Right renal cortex interstitium (tissue), 3 donors: ENCODE measurements around the gene ZFAND3. TPM values are rescaled to one million over a fixed set of nuclear protein-coding genes. Genes with fewer than 3 reads are reported as not detected.
"Not testable (repeated sequence)": the region's sequence is repeated elsewhere in the genome, so short reads cannot be mapped to it uniquely, and the experiment has no call there.

Experiments used
- DNase-seq, 3 donors: peaks; one replicate each; pipeline ENCODE4 v3.0.0-alpha.2; 2013; ENCODE audit warnings: low read depth in 3 of 3, low spot score in 2 of 3
- polyA plus RNA-seq, 3 donors: library from polyadenylated mRNA; unstranded; fragments of 120-200 nt; gene quantifications; one replicate each; pipeline ENCODE4 v1.2.1, GENCODE V29; 2013; ENCODE audit not compliant: insufficient read length in 3 of 3

The ZFAND3 gene
- polyA plus RNA-seq, 3 donors: 164 to 166 (median 164) TPM

DNA sequence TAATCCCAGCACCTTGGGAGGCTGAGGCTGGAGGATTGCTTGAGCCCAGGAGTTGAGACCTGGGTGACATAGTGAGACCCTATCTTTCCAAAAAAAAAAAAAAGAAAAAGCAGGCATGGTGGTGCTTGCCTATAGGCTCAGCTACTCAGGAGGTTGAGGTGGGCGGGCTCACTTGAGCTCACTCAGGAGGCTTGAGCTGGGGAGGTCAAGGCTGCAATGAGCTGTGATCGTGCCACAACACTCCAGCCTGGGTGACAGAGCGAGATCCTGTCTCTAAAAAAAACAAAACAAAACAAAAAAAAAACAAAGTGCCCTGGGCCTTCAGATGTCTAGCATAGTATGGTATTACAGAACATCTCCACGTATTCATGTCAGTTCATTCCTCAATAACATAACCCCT, 42.9 kb downstream of the ZFAND3 start:
- DNase-seq: no peak

- DNase-seq: no peak
These were observed 43.5 kb downstream of the ZFAND3 start for GRCh38 chr6:37862992-37863391.

DNA sequence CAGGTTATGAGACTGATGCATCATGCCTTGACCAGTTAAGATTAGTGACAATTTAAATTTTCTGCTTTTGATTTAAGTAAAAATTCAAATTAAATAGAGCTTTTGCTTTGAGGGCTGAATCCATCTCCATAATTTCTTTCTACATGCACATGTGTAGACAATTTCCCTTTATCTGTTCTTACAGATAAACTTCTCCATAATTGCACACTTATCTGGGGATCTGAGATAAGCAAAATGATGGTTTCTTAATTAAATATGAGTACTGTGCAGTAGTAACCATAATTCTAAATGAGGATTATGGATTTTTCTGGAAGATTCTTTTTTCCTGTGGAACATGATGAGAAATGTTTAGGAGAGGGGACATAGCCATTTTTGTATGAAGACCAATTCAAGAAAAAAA, 44.7 kb downstream of the ZFAND3 start:
- no peak for DNase-seq

- no peak for DNase-seq
These were observed 46.0 kb downstream of the ZFAND3 start for GRCh38 chr6:37865504-37865903.

DNA sequence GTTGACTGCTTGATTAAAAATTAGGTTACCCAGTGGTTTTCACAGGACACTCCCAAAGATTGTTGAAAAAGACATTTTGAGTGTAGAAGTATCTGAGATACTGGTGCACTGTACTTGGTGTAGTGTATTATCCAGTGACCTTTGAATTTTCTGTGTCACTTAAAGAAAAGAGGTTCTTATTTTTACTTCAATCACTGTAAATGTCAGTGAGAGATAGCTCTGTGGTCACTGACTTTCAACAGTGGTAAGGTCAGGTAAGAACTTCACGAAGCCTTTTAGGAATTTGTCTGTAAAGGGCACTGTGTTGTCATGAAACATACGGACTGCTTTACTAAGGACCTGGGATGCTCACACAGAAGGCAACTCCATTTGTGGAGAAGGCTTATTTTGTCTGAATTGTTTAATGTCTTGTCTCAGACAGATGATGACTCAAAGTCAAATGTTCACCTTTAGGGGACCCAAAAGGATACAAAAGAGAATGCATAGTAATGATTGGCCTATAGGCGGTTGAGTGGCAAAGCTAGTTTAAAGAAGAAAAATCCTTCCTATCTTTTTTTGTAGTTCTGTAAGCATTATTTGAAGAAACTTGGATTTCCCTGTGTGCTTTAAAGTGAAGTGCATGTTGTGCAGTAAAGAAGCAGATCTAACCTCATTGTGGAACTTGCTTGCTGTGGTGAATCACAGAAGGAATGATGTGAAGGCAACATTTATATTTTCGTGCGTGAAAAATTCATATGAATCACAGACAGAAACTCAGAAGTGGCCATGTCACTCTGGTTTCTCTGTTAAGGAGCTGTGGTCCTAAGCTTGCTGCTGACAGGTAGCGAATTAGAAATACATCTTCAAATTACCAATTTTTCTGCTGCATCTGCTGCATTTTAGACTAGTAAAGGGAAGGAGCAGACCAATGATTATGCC, 47.3 kb downstream of the ZFAND3 start:
- no peak for DNase-seq

DNA sequence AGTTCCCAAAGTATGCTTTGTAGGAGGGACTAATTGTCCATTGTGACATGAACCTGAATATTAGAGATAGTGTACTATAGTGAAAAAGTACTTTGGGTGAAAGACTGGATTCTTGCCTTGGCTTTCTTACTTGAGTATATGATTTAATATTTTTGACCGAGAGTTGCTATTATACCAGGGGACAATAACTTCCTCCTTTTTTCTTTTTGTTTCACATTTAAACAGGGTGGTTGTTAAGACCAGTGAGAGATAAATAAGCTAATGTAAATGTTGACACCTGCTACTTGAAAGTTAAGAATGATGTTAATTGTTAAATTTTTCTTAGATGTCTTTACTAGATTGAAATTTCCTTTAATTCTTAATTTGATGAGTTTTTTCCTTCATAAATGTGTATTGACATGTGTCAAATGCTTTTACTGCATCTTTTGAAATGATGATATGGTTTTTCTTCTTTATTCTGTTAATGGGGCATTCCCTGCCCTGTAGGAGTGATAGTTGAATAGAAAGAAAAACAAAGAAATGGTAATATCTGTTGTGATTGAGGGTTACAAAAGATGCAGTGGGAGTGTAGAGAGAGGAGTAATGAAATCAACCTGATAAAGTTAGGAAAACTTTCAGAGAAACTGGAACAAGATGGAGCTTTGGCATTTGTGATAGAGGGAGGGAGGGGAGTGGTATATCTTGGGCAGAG, 48.4 kb downstream of the ZFAND3 start:
- DNase-seq: no peak

- DNase-seq: no peak
These were observed 48.9 kb downstream of the ZFAND3 start for GRCh38 chr6:37868447-37868825.

- no peak for DNase-seq
These were observed 52.3 kb downstream of the ZFAND3 start for GRCh38 chr6:37871616-37872372.

GRCh38 chr6:37872373-37872745, 52.8 kb downstream of the ZFAND3 start:
- DNase-seq: no peak

DNA sequence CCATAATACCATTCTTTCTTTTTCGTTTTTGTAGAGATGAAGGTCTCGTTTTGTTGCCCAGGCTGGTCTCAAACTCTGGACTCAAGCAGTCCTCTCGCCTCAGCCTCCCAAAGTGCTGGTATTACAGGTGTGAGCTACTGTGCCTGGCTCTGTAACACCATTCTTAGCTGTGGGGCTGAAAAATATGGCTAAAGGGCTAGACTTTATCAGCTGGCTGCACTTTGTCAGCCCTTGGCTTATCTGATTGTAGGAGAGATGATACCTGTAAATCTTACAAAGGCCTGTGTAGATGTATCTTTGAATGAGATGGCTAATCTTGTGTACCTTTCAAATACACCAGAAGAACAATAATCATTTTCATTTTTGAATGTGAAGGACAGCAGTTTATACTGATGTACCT, 55.2 kb downstream of the ZFAND3 start:
- DNase-seq: no peak

- DNase-seq: no peak
These were observed 56.2 kb downstream of the ZFAND3 start for GRCh38 chr6:37875561-37876309.

- no peak for DNase-seq
These were observed 57.3 kb downstream of the ZFAND3 start for GRCh38 chr6:37876843-37877242.

- no peak for DNase-seq
These were observed 58.0 kb downstream of the ZFAND3 start for GRCh38 chr6:37877373-37878149.

DNA sequence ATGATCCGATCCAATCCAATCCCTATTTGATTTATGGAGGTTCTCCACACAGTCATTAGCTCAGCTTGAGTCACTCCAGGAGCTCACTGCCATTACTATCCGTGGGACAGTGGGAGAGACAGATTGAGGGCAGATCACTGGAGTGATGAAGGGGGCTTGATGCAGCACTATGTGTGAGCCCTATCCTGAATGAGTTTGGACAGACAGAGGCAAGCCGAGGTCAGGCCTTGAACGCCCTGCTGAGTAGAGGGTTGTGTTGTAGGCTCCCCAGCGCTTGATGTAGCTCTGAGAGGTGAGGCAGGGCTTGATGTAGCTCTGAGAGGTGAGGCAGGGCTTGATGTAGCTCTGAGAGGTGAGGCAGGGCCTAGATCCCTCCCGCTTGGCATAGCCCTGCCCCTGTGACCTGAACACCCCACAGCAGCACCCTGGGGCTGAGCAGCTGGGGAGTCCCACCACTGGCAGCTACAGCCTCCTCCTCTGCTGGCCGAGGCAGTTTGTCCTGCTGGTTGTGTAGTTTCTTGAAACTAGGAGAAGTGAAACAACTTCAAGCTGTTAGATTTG, 58.7 kb downstream of the ZFAND3 start:
- DNase-seq: no peak

GRCh38 chr6:37880602-37881001, 61.1 kb downstream of the ZFAND3 start:
- DNase-seq: not testable (repeated sequence)

GRCh38 chr6:37882292-37882691, 62.8 kb downstream of the ZFAND3 start:
- DNase-seq: no peak

- no peak for DNase-seq
These were observed 63.3 kb downstream of the ZFAND3 start for GRCh38 chr6:37882724-37883413.

- no peak for DNase-seq
These were observed 65.0 kb downstream of the ZFAND3 start for GRCh38 chr6:37884548-37884947.

- DNase-seq: no peak
These were observed 69.5 kb downstream of the ZFAND3 start for GRCh38 chr6:37889051-37889450.
